Endothelial cell (in vitro differentiated cells): Measurements from ENCODE around the gene CLDN3. TPM values are rescaled to one million over a fixed set of nuclear protein-coding genes. Genes with fewer than 3 reads are reported as not detected.

ENCODE experiments used
- DNase-seq: peaks from one replicate; pipeline ENCODE4 v3.0.0; 2021; ENCODE audit warnings: low spot score
- H3K27ac Mint-ChIP-seq: one replicate; pipeline ENCODE4 v1.8.0; 2021; ENCODE audit warnings: mixed read lengths, inconsistent platforms; ENCODE audit not compliant: unreplicated experiment
- H3K27me3 Mint-ChIP-seq: one replicate; pipeline ENCODE4 v1.8.0; 2021; ENCODE audit warnings: mild to moderate bottlenecking, moderate library complexity, mixed read lengths, inconsistent platforms; ENCODE audit not compliant: unreplicated experiment
- H3K36me3 Mint-ChIP-seq: one replicate; pipeline ENCODE4 v1.8.0; 2021; ENCODE audit warnings: mild to moderate bottlenecking, low read depth, mixed read lengths, inconsistent platforms; ENCODE audit not compliant: unreplicated experiment
- H3K4me1 Mint-ChIP-seq: one replicate; pipeline ENCODE4 v1.8.0; 2021; ENCODE audit warnings: mild to moderate bottlenecking, mixed read lengths, inconsistent platforms; ENCODE audit not compliant: unreplicated experiment
- H3K4me3 Mint-ChIP-seq: one replicate; pipeline ENCODE4 v1.8.0; 2021; ENCODE audit warnings: mild to moderate bottlenecking, mixed read lengths, inconsistent platforms; ENCODE audit not compliant: unreplicated experiment
- H3K9me3 Mint-ChIP-seq: one replicate; pipeline ENCODE4 v1.8.0; 2021; ENCODE audit warnings: mixed read lengths, inconsistent platforms; ENCODE audit not compliant: unreplicated experiment
- CTCF ChIP-seq: fragments of 200-600 bp; sonication (generic); IDR thresholded peaks from one replicate; pipeline ENCODE4 v1.5.0; 2021; ENCODE audit warnings: antibody characterized with exemption; ENCODE audit not compliant: unreplicated experiment
- total RNA-seq: library from RNA; stranded (reverse); fragmentation: NEBNext Ultra II Directional; extraction: Animal tissue kit (Norgen Biotek cat#: 25700); gene quantifications from one replicate; pipeline ENCODE4 v1.2.1, GENCODE V29; 2021; ENCODE audit not compliant: unreplicated experiment

CLDN3 gene
- total RNA-seq, 1 donor from 2014 or later = 0.36 TPM

- TF ChIP-seq CTCF = no peak
- DNase-seq = no peak
- Mint-ChIP-seq H3K27me3 (no peaks in the 10 kb centered on the region), H3K9me3 (peaks cover 3% of the 10 kb centered on the region), H3K4me3 (no peak overlapping the region), H3K27ac (no peak overlapping the region), H3K4me1 (peaks cover 6% of the 10 kb centered on the region), H3K36me3 (peaks cover 3% of the 10 kb centered on the region)
Observed at GRCh38 chr7:73778801-73779389, 8.8 kb upstream of the CLDN3 start.

- Mint-ChIP-seq H3K27ac (peak overlapping the region; percentile 24), H3K9me3 (no peaks in the 10 kb centered on the region), H3K4me3 (no peak overlapping the region), H3K27me3 (peaks cover 6% of the 10 kb centered on the region), H3K36me3 (peaks cover 3% of the 10 kb centered on the region), H3K4me1 (peaks cover 7% of the 10 kb centered on the region)
- DNase-seq = no peak
- TF ChIP-seq CTCF = no peak
Observed at GRCh38 chr7:73774923-73775322, 4.9 kb upstream of the CLDN3 start.

- DNase-seq = no peak
- Mint-ChIP-seq H3K9me3 (no peaks in the 10 kb centered on the region), H3K27ac (no peak overlapping the region), H3K36me3 (peaks cover 1% of the 10 kb centered on the region), H3K4me1 (peaks cover 5% of the 10 kb centered on the region), H3K27me3 (peaks cover 6% of the 10 kb centered on the region), H3K4me3 (no peak overlapping the region)
- no peak for TF ChIP-seq CTCF
Observed at GRCh38 chr7:73773700-73774517, 3.8 kb upstream of the CLDN3 start.

GRCh38 chr7:73770860-73771670 is 995 bp upstream of the CLDN3 start:
- Mint-ChIP-seq H3K27ac (no peak overlapping the region), H3K9me3 (no peaks in the 10 kb centered on the region), H3K4me1 (peaks cover 3% of the 10 kb centered on the region)

More at GRCh38 chr7:73770860-73771670, 995 bp upstream of the CLDN3 start:
- H3K4me3 Mint-ChIP-seq = peak overlapping the region; percentile 31
- DNase-seq = no peak
- no peak for TF ChIP-seq CTCF
- H3K27me3 Mint-ChIP-seq = peaks cover 8% of the 10 kb centered on the region
- H3K36me3 Mint-ChIP-seq = peaks cover 4% of the 10 kb centered on the region
